IMR-90 (cell line): ENCODE data around the gene ANKRD6.

Experiments
- CTCF ChIP-seq: conservative IDR thresholded peaks from 2 replicates; pipeline ENCODE4 v1.5.1; 2012; ENCODE audit warnings: mild to moderate bottlenecking, low read depth, low read length, improper control_type of control experiment
- FOS ChIP-seq: fragments of 150-350 bp; IDR thresholded peaks from 2 replicates; pipeline ENCODE4 v1.6.1; 2016; ENCODE audit warnings: low read depth, low read length
- MXI1 ChIP-seq: IDR thresholded peaks from 2 replicates; pipeline ENCODE4 v1.6.1; 2012; ENCODE audit warnings: low read depth, mild to moderate bottlenecking, low read length, moderate library complexity, borderline replicate concordance
- POLR2A ChIP-seq: IDR thresholded peaks from 2 replicates; pipeline ENCODE4 v1.6.1; 2012; ENCODE audit warnings: mild to moderate bottlenecking, low read depth, low read length
- RAD21 ChIP-seq: IDR thresholded peaks from 2 replicates; pipeline ENCODE4 v1.6.1; 2012; ENCODE audit warnings: low read length, improper control_type of control experiment
- SMC3 ChIP-seq: fragments of 150-350 bp; IDR thresholded peaks from 2 replicates; pipeline ENCODE4 v1.6.1; 2016; ENCODE audit warnings: low read depth, mild to moderate bottlenecking, antibody characterized with exemption, low read length, moderate library complexity

GRCh38 chr6:89414215-89414614 is 18.7 kb upstream of the ANKRD6 start:
- TF ChIP-seq POLR2A: no peak
- TF ChIP-seq CTCF: no peak
- TF ChIP-seq SMC3: no peak
- no peak for TF ChIP-seq FOS
- TF ChIP-seq RAD21: no peak
- no peak for TF ChIP-seq MXI1
